HCT116 (cell line): ENCODE measurements around the gene NXN. TPM values are rescaled to one million over a fixed set of nuclear protein-coding genes. Genes with fewer than 3 reads are reported as not detected.

Experiments
- ATAC-seq: fragments of 200-7000 bp; cut with Tn5 transposase; 2 replicates; pipeline ENCODE4 v1.9.1; 2020; ENCODE audit warnings: mild to moderate bottlenecking, moderate library complexity
- BruUV-seq: library from RNA; stranded (reverse); fragments of 400-500 nt; replicated peaks from 2 replicates; lab custom pipeline; 2021; lab: Mats Ljungman, UMichigan
- CTCF ChIA-PET: fragments of 300-600 bp; sonication (Branson Sonifier 250); formaldehyde crosslinking; loops from one replicate; lab custom pipeline; 2021; ENCODE audit warnings: antibody characterized with exemption; lab: Charles Lee
- POLR2A ChIA-PET: fragments of 300-600, 350-600 bp; sonication (Branson Sonifier 250); formaldehyde crosslinking; loops from one replicate; lab custom pipeline; 2021; ENCODE audit warnings: antibody characterized with exemption; lab: Charles Lee
- RAD21 ChIA-PET, 2 experiments: fragments of 300-600 bp; sonication (Branson Sonifier 250); formaldehyde crosslinking; loops; one replicate each; lab custom pipeline; 2023; ENCODE audit warnings: low total read pairs in 2 of 2; ENCODE audit not compliant: uncharacterized antibody in 2 of 2, unreplicated experiment in 2 of 2, low non-redundant PET in 1 of 2; lab: Charles Lee
- DNase-seq: peaks from one replicate; pipeline ENCODE4 v3.0.0-alpha.2; 2010; ENCODE audit warnings: low read depth, low spot score
- H2AFZ ChIP-seq: fragments of 200-600 bp; shearing (Covaris generic), sonication (generic); 2 replicates; pipeline ENCODE4 v1.6.1; 2017; ENCODE audit warnings: low read depth, mixed run types, mixed read lengths, antibody characterized with exemption, low read length; ENCODE audit not compliant: poor library complexity, severe bottlenecking
- H3K27ac ChIP-seq: 2 replicates; pipeline ENCODE4 v1.5.1; 2012; ENCODE audit warnings: low read depth, low read length
- H3K27me3 ChIP-seq: fragments of 200-600 bp; sonication (generic); 2 replicates; pipeline ENCODE4 v1.6.1; 2016; ENCODE audit warnings: mixed run types, low read length, mixed read lengths; ENCODE audit not compliant: insufficient read depth
- H3K36me3 ChIP-seq, 2 experiments: fragments of 200-500 bp in 1 of 2; fragments of 200-600 bp in 1 of 2; sonication (Bioruptor generic) in 1 of 2; sonication (generic) in 1 of 2; 2 replicates each; pipeline versions ENCODE4 v1.5.1 to v1.6.1; 2014 to 2016; ENCODE audit warnings: low read length in 2 of 2, inconsistent platforms in 1 of 2, mixed read lengths in 1 of 2, mixed run types in 1 of 2; ENCODE audit not compliant: insufficient read depth in 2 of 2, control insufficient read depth in 1 of 2
- H3K4me1 ChIP-seq, 2 experiments: fragments of 200-600 bp in 1 of 2; sonication (generic) in 1 of 2; 2 replicates each; pipeline versions ENCODE4 v1.5.1 to v1.6.1; 2012 to 2017; ENCODE audit warnings: low read length in 2 of 2, inconsistent platforms in 1 of 2, mild to moderate bottlenecking in 1 of 2, mixed read lengths in 1 of 2, mixed run types in 1 of 2, moderate library complexity in 1 of 2; ENCODE audit not compliant: insufficient read depth in 2 of 2, control insufficient read depth in 1 of 2
- H3K4me2 ChIP-seq: fragments of 200-600 bp; sonication (generic); 2 replicates; pipeline ENCODE4 v1.6.1; 2017; ENCODE audit warnings: mixed run types, low read length, mixed read lengths
- H3K4me3 ChIP-seq, 2 experiments: fragments of 200-600 bp in 1 of 2; sonication (generic) in 1 of 2; replicated peaks in 1 of 2; 2 replicates each; pipeline ENCODE4 v1.5.1; 2011 to 2016; ENCODE audit warnings: low read length in 2 of 2, control low read depth in 1 of 2, low read depth in 1 of 2, mild to moderate bottlenecking in 1 of 2, mixed read lengths in 1 of 2, mixed run types in 1 of 2
- H3K79me2 ChIP-seq: fragments of 200-600 bp; sonication (generic); 2 replicates; pipeline ENCODE4 v1.6.1; 2017; ENCODE audit warnings: mild to moderate bottlenecking, mixed run types, low read length, moderate library complexity, mixed read lengths; ENCODE audit not compliant: insufficient read depth
- H3K9ac ChIP-seq: fragments of 200-600 bp; sonication (generic); 2 replicates; pipeline ENCODE4 v1.6.1; 2016; ENCODE audit warnings: low read length, mixed read lengths
- H3K9me2 ChIP-seq: fragments of 200-600 bp; sonication (generic), shearing (Covaris generic); 2 replicates; pipeline ENCODE4 v1.6.1; 2017; ENCODE audit warnings: mixed run types, mild to moderate bottlenecking, moderate library complexity; ENCODE audit not compliant: insufficient read depth
- H3K9me3 ChIP-seq, 2 experiments: fragments of 200-500 bp in 1 of 2; fragments of 200-600 bp in 1 of 2; sonication (Bioruptor generic) in 1 of 2; sonication (generic) in 1 of 2; 2 replicates each; pipeline ENCODE4 v1.6.1; 2014 to 2017; ENCODE audit warnings: low read length in 2 of 2, mixed read lengths in 2 of 2, inconsistent platforms in 1 of 2, low read depth in 1 of 2, mild to moderate bottlenecking in 1 of 2, mixed run types in 1 of 2, moderate library complexity in 1 of 2; ENCODE audit not compliant: control insufficient read depth in 1 of 2, insufficient read depth in 1 of 2
- H4K20me1 ChIP-seq: fragments of 200-600 bp; sonication (generic), shearing (Covaris generic); 2 replicates; pipeline ENCODE4 v1.6.1; 2017; ENCODE audit warnings: mixed run types, mild to moderate bottlenecking, moderate library complexity; ENCODE audit not compliant: insufficient read depth
- CBX3 ChIP-seq: IDR thresholded peaks from 2 replicates; pipeline ENCODE4 v1.6.1; 2012; ENCODE audit warnings: low read depth
- CEBPB ChIP-seq: IDR thresholded peaks from 2 replicates; pipeline ENCODE4 v1.6.1; 2012; ENCODE audit warnings: low read depth
- EGR1 ChIP-seq: IDR thresholded peaks from 2 replicates; pipeline ENCODE4 v1.6.1; 2012; ENCODE audit warnings: low read depth
- ELF1 ChIP-seq: IDR thresholded peaks from 2 replicates; pipeline ENCODE4 v1.6.1; 2012; ENCODE audit warnings: low read depth, borderline replicate concordance
- EZH2phosphoT487 ChIP-seq: fragments of 200-600 bp; IDR thresholded peaks from 2 replicates; pipeline ENCODE4 v1.6.1; 2018; ENCODE audit warnings: antibody characterized with exemption, borderline replicate concordance
- JUND ChIP-seq: IDR thresholded peaks from 2 replicates; pipeline ENCODE4 v1.6.1; 2012
- MAX ChIP-seq: IDR thresholded peaks from 2 replicates; pipeline ENCODE4 v1.6.1; 2012
- POLR2AphosphoS5 ChIP-seq: IDR thresholded peaks from 2 replicates; pipeline ENCODE4 v1.6.1; 2011; ENCODE audit warnings: mild to moderate bottlenecking, low read depth, low read length, moderate library complexity
- RAD21 ChIP-seq: IDR thresholded peaks from 2 replicates; pipeline ENCODE4 v1.6.1; 2012; ENCODE audit warnings: low read depth, mild to moderate bottlenecking
- SRF ChIP-seq: IDR thresholded peaks from 2 replicates; pipeline ENCODE4 v1.6.1; 2012; ENCODE audit warnings: low read depth
- TCF7L2 ChIP-seq: IDR thresholded peaks from 2 replicates; pipeline ENCODE4 v1.7.0; 2011; ENCODE audit warnings: borderline replicate concordance, inconsistent platforms; ENCODE audit not compliant: insufficient read depth, insufficient read length; ENCODE audit errors: extremely low read depth
- YY1 ChIP-seq: IDR thresholded peaks from 2 replicates; pipeline ENCODE4 v1.6.1; 2011; ENCODE audit warnings: low read length, low read depth, moderate library complexity, mild to moderate bottlenecking; ENCODE audit not compliant: insufficient replicate concordance; ENCODE audit errors: extremely low read depth
- ZBTB33 ChIP-seq: IDR thresholded peaks from 2 replicates; pipeline ENCODE4 v1.6.1; 2011; ENCODE audit warnings: mild to moderate bottlenecking, low read length, moderate library complexity; ENCODE audit not compliant: insufficient replicate concordance; ENCODE audit errors: extremely low read depth
- ZFX ChIP-seq: fragments of 450-650 bp; IDR thresholded peaks from 2 replicates; pipeline ENCODE4 v1.6.1; 2017
- ZNF274 ChIP-seq: fragments of 200-500 bp; sonication (Bioruptor generic); IDR thresholded peaks from 2 replicates; pipeline ENCODE4 v1.6.1; 2014; ENCODE audit warnings: mild to moderate bottlenecking, low read depth, low read length, inconsistent platforms
- intact Hi-C: fragments of 100-400 bp; cut with micrococcal nuclease; formaldehyde crosslinking; loops from 2 replicates; pipeline ENCODE4 v1.10.0; 2022
- total RNA-seq: library from RNA; stranded (reverse); gene quantifications from one replicate; pipeline ENCODE4 v1.2.1, GENCODE V29; 2021; ENCODE audit not compliant: unreplicated experiment

Gene NXN
- total RNA-seq, 1 experiment from 2014 or later, result 83.7 TPM

- no TSS peak for BruUV-seq
- 0 out of 2 replicates have a peak, but pooled peaks have one; percentile 15 for ATAC-seq
- Histone ChIP-seq H3K4me2 (no peak overlapping the region), H3K27ac (no peak overlapping the region), H3K9ac (no peak overlapping the region), H3K4me3 (no peak overlapping the region), H3K27me3 (no peaks in the 10 kb centered on the region), H3K4me1 (no peaks in the 10 kb centered on the region), H4K20me1 (no peaks in the 10 kb centered on the region), H3K79me2 (no peaks in the 10 kb centered on the region), H3K9me3 (no peaks in the 10 kb centered on the region), H3K9me2 (no peaks in the 10 kb centered on the region), H3K36me3 (peaks cover 0 to 2% of the 10 kb centered on the region in 2 experiments; a peak in 1 of 4 replicates), H2AFZ (no peak overlapping the region)
- intact Hi-C loops, result no loop called here
- ChIA-PET POLR2A (no interaction called here), RAD21 (no interaction called here), CTCF (no interaction called here)
- DNase-seq, result no peak
- TF ChIP-seq CBX3, result no peak
- no peak for TF ChIP-seq MAX
- no peak for TF ChIP-seq ZFX
- no peak for TF ChIP-seq POLR2AphosphoS5
- no peak for TF ChIP-seq CEBPB
- TF ChIP-seq, all 23 proteins: peak for 0
These were observed 32.5 kb upstream of the NXN start for GRCh38 chr17:1011760-1012735.

GRCh38 chr17:1011138-1011537, 31.6 kb upstream of the NXN start:
- ATAC-seq, result no peak
- no peaks in the 10 kb centered on the region for H3K4me1 ChIP-seq
- ChIA-PET RAD21 (no interaction called here), POLR2A (no interaction called here), CTCF (no interaction called here)
- TF ChIP-seq CBX3 (no peak), EZH2phosphoT487 (no peak), ZBTB33 (no peak), MAX (no peak), SRF (no peak), JUND (no peak), YY1 (no peak), RAD21 (no peak), ZNF274 (no peak), ELF1 (no peak), CEBPB (no peak), EGR1 (no peak), TCF7L2 (no peak)
- no peaks in the 10 kb centered on the region for H3K79me2 ChIP-seq
- H3K9ac ChIP-seq, result no peak overlapping the region
- no peaks in the 10 kb centered on the region for H3K27me3 ChIP-seq
- H4K20me1 ChIP-seq, result no peaks in the 10 kb centered on the region
- no TSS peak for BruUV-seq
- no peak overlapping the region for H2AFZ ChIP-seq
- H3K4me3 ChIP-seq, result no peak overlapping the region
- H3K36me3 ChIP-seq, result peaks cover 0 to 2% of the 10 kb centered on the region in 2 experiments; a peak in 1 of 4 replicates
- H3K27ac ChIP-seq, result no peak overlapping the region
- H3K9me3 ChIP-seq, result no peaks in the 10 kb centered on the region
- no peaks in the 10 kb centered on the region for H3K9me2 ChIP-seq
- intact Hi-C loops, result no loop called here
- DNase-seq, result no peak
- no peak overlapping the region for H3K4me2 ChIP-seq
